GM12878 (cell line): ENCODE measurements around the gene MLLT3. TPM values are rescaled to one million over a fixed set of nuclear protein-coding genes. Genes with fewer than 3 reads are reported as not detected.

Experiments used
- ATAC-seq: fragments of 200-7000 bp; cut with Tn5 transposase; 3 replicates; pipeline ENCODE4 v1.9.1; 2020; ENCODE audit warnings: mild to moderate bottlenecking, moderate library complexity
- BruUV-seq: library from RNA; stranded (reverse); fragments of 400-500 nt; replicated peaks from 2 replicates; lab custom pipeline; 2021; lab: Mats Ljungman, UMichigan
- CTCF ChIA-PET: fragments of 300-600 bp; sonication (Branson Sonifier 250); formaldehyde crosslinking; extraction: SDS; loops from one replicate; lab custom pipeline; 2021; ENCODE audit warnings: inconsistent platforms; lab: Yijun Ruan, JAX
- POLR2A ChIA-PET: fragments of 350-600 bp; formaldehyde crosslinking; extraction: SDS; loops from one replicate; lab custom pipeline; 2021; ENCODE audit warnings: inconsistent platforms; lab: Charles Lee
- RAD21 ChIA-PET: fragments of 300-600 bp; sonication (Branson Sonifier 250); formaldehyde crosslinking; loops from one replicate; lab custom pipeline; 2023; ENCODE audit warnings: antibody characterized with exemption; ENCODE audit not compliant: unreplicated experiment; lab: Charles Lee
- SMC1A ChIA-PET: fragments of 300-600 bp; sonication (Branson Sonifier 250); formaldehyde crosslinking; loops from one replicate; lab custom pipeline; 2023; ENCODE audit not compliant: unreplicated experiment, uncharacterized antibody; lab: Charles Lee
- DNase-seq: peaks from one replicate; pipeline ENCODE4 v3.0.0-alpha.2; 2011; ENCODE audit warnings: low read depth, low spot score
- FAIRE-seq: peaks from 3 replicates; lab custom pipeline; 2011; peaks lifted over from hg19 to GRCh38; lab: Jason Lieb, UNC
- H2AFZ ChIP-seq: 2 replicates; pipeline ENCODE4 v1.6.0; 2011; ENCODE audit warnings: low read depth, low read length, control low read depth; ENCODE audit not compliant: control insufficient read depth
- H3K27ac ChIP-seq: 2 replicates; pipeline ENCODE4 v1.5.1; 2011; ENCODE audit warnings: control low read depth; ENCODE audit not compliant: control insufficient read depth, insufficient read depth
- H3K27me3 ChIP-seq, 2 experiments: replicated peaks in 1 of 2; 2 replicates each; pipeline versions ENCODE4 v1.6.0 to v1.6.1; 2011; ENCODE audit warnings: low read length in 1 of 2; ENCODE audit not compliant: control insufficient read depth in 2 of 2, insufficient read depth in 2 of 2
- H3K36me3 ChIP-seq, 2 experiments: 2 replicates each; pipeline ENCODE4 v1.5.1; 2011; ENCODE audit warnings: low read length in 1 of 2; ENCODE audit not compliant: control insufficient read depth in 2 of 2, insufficient read depth in 2 of 2
- H3K4me1 ChIP-seq: 2 replicates; pipeline ENCODE4 v1.6.1; 2011; ENCODE audit warnings: mild to moderate bottlenecking, low read length, moderate library complexity, mixed read lengths; ENCODE audit not compliant: control insufficient read depth, insufficient read depth
- H3K4me2 ChIP-seq: 2 replicates; pipeline ENCODE4 v1.6.0; 2011; ENCODE audit warnings: control low read depth; ENCODE audit not compliant: control insufficient read depth, insufficient read depth
- H3K4me3 ChIP-seq: fragments of 200-600 bp; sonication (generic); 2 replicates; pipeline ENCODE4 v1.5.1; 2016
- H3K79me2 ChIP-seq: 2 replicates; pipeline ENCODE4 v1.6.0; 2011; ENCODE audit warnings: low read length; ENCODE audit not compliant: control insufficient read depth, insufficient read depth
- H3K9ac ChIP-seq: 2 replicates; pipeline ENCODE4 v1.8.0; 2011; ENCODE audit warnings: low read length, control low read depth, mixed read lengths; ENCODE audit not compliant: control insufficient read depth, insufficient read depth
- H3K9me3 ChIP-seq: replicated peaks from 3 replicates; pipeline ENCODE4 v1.5.1; 2011; ENCODE audit warnings: mild to moderate bottlenecking, low read length; ENCODE audit not compliant: control insufficient read depth, insufficient read depth
- H4K20me1 ChIP-seq: 2 replicates; pipeline ENCODE4 v1.6.0; 2011; ENCODE audit not compliant: control insufficient read depth, insufficient read depth
- KLF5 ChIP-seq: fragments of 450-650 bp; IDR thresholded peaks from 2 replicates; pipeline ENCODE4 v1.6.1; 2014; ENCODE audit warnings: mild to moderate bottlenecking; ENCODE audit not compliant: partially characterized antibody
- RB1 ChIP-seq: fragments of 450-650 bp; formaldehyde crosslinking; IDR thresholded peaks from 2 replicates; pipeline ENCODE4 v1.6.1; 2017; ENCODE audit warnings: mild to moderate bottlenecking, borderline replicate concordance
- RCOR1 ChIP-seq: conservative IDR thresholded peaks from 2 replicates; pipeline ENCODE4 v1.6.1; 2012; ENCODE audit warnings: low read depth, low read length, improper control_type of control experiment
- SPI1 ChIP-seq: IDR thresholded peaks from 2 replicates; pipeline ENCODE4 v1.6.1; 2011; ENCODE audit warnings: low read depth, mild to moderate bottlenecking, low read length, moderate library complexity, borderline replicate concordance; ENCODE audit not compliant: insufficient read depth
- SRF ChIP-seq, 2 experiments: IDR thresholded peaks; 2 replicates each; pipeline ENCODE4 v1.6.1; 2011; ENCODE audit warnings: low read depth in 2 of 2, low read length in 2 of 2, mild to moderate bottlenecking in 1 of 2, moderate library complexity in 1 of 2
- STAT1 ChIP-seq: fragments of 450-650 bp; conservative IDR thresholded peaks from 2 replicates; pipeline ENCODE4 v1.6.1; 2014; ENCODE audit warnings: antibody characterized with exemption, mild to moderate bottlenecking
- TCF12 ChIP-seq: IDR thresholded peaks from 2 replicates; pipeline ENCODE4 v1.6.1; 2011; ENCODE audit warnings: low read depth, mild to moderate bottlenecking, low read length
- WGBS: methylation state at CpG from one replicate; pipeline ENCODE4 v1.1.6; 2016; ENCODE audit warnings: low lambda C conversion rate; ENCODE audit not compliant: insufficient replicate concordance, insufficient coverage; ENCODE audit errors: missing lambda C conversion rate; 5-methylcytosine and 5-hydroxymethylcytosine counted together
- in situ Hi-C: fragments of 300-500 bp; cut with MboI; formaldehyde crosslinking; loops from 9 replicates; pipeline ENCODE4 v1.14.3; 2018; ENCODE audit warnings: mixed read lengths
- intact Hi-C: fragments of 100-400 bp; cut with micrococcal nuclease; formaldehyde crosslinking; loops from one replicate; pipeline ENCODE4 v1.14.2; 2022; ENCODE audit not compliant: unreplicated experiment
- polyA plus RNA-seq, 11 experiments: library from polyadenylated mRNA; depleted of rRNA in 4 of 11; unstranded in 6 of 11; stranded (reverse) in 5 of 11; fragments of >200 nt; fragmentation: Nextera tagmentation in 4 of 11; fragmentation: Illumina TruSeq in 1 of 11; extraction: Ambion mirVana in 4 of 11; extraction: Trizol in 1 of 11; gene quantifications; 1 replicate in 1 of 11; 2 replicates in 10 of 11; pipeline versions ENCODE4 v1.2.1 to v1.2.3, GENCODE V29; 2011 to 2016; ENCODE audit warnings: inconsistent platforms in 2 of 11, missing spikeins in 2 of 11, low read depth in 1 of 11
- total RNA-seq, 4 experiments: library from RNA; depleted of rRNA in 3 of 4; stranded (reverse); fragments of >200 nt in 3 of 4; fragmentation: Illumina TruSeq in 1 of 4; extraction: Trizol in 1 of 4; gene quantifications; 2 replicates each; pipeline versions ENCODE4 v1.2.1 to v1.2.3, GENCODE V29; 2013 to 2021
- TF ChIP-seq, protein P1 (sequence below): fragments of 450-650 bp; IDR thresholded peaks from 2 replicates; pipeline ENCODE4 v1.6.1; 2016; ENCODE audit warnings: mild to moderate bottlenecking
- TF ChIP-seq, protein P2 (sequence below), 3 experiments: IDR thresholded peaks in 2 of 3; conservative IDR thresholded peaks in 1 of 3; 2 replicates each; pipeline ENCODE4 v1.5.1; 2011; ENCODE audit warnings: low read depth in 3 of 3, low read length in 3 of 3, mild to moderate bottlenecking in 3 of 3, control low read depth in 2 of 3, moderate library complexity in 2 of 3, inconsistent platforms in 1 of 3, mixed read lengths in 1 of 3; ENCODE audit not compliant: control insufficient read depth in 2 of 3, insufficient read depth in 1 of 3; ENCODE audit errors: extremely low read depth in 1 of 3
- TF ChIP-seq, protein P3 (sequence below): fragments of 150-350 bp; IDR thresholded peaks from 2 replicates; pipeline ENCODE4 v1.6.1; 2014; ENCODE audit warnings: mild to moderate bottlenecking, low read depth, low read length

Gene MLLT3
- total and polyA plus RNA-seq, 10 of the 15 experiments (the other 5 are each of a cell fraction or from before 2014, with no cell fraction given): 17.7 to 72.3 (median 35.6) TPM

DNA sequence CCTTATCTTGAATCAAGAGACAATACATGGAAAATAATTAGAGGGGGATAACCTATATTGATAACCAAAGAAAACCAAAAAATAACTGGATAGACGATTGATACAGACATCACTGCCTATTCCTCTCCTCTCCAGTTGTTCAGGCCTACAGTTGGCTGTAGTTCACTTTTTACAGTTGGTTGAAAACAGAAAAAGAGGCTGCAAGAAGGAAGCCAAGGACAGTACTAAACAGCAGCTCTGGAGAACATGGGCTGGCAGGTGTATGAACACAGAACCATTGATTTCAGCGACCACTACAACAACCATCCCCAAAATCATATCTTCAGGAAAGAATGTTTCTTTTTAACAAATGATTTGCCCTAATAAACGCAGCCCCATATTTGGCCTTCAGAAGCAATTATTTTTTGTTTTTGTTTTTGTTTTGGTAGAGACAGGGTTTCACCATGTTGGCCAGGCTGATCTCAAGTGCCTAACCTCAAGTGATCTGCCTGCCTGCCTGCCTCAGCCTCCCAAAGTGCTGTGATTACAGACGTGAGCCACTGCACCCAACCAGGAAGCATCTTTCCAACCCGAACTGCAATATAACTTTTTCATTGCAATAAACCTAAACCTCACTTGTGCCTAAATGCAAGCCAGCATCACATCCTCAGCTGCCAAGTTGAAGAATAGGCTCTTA is 64.3 kb downstream of the MLLT3 start:
- no peak for ATAC-seq
- no peaks in the 10 kb centered on the region for H3K9me3 ChIP-seq
- H2AFZ ChIP-seq: no peak overlapping the region
- intact Hi-C loops: no loop called here
- H3K4me3 ChIP-seq: no peak overlapping the region
- POLR2A ChIA-PET: interaction anchor here (0.6 to 1.0 kb wide), 3 partner anchors 13 to 61 kb away, joined by 3 read pairs; no protein-coding TSS in a partner anchor
- peak overlapping the region; percentile 36; the same call in 1 of the 2 replicates for H3K27ac ChIP-seq
- RAD21 ChIA-PET: interaction anchor here (0.5 to 2.6 kb wide), 4 partner anchors 32 to 93 kb away, joined by 3 to 11 read pairs (median 4); partner anchors contain the start of gene MLLT3
- in situ Hi-C loops: no loop called here
- no peak for FAIRE-seq
- no peaks in the 10 kb centered on the region for H4K20me1 ChIP-seq
- WGBS: 48% methylated on average over 5 of the region's 5 CpGs
- H3K79me2 ChIP-seq: peaks cover 74% of the 10 kb centered on the region
- no peak overlapping the region for H3K9ac ChIP-seq
- H3K36me3 ChIP-seq: no peaks in the 10 kb centered on the region
- no peak for DNase-seq
- no peak for TF ChIP-seq SPI1
- no peak for TF ChIP-seq SRF (IDR thresholded peaks at IDR 0.05; ENCODE audit: low read depth in 2 of 2, low read length in 2 of 2)
- no peak for TF ChIP-seq RB1
- TF ChIP-seq STAT1: no peak
- TF ChIP-seq, protein P1, sequence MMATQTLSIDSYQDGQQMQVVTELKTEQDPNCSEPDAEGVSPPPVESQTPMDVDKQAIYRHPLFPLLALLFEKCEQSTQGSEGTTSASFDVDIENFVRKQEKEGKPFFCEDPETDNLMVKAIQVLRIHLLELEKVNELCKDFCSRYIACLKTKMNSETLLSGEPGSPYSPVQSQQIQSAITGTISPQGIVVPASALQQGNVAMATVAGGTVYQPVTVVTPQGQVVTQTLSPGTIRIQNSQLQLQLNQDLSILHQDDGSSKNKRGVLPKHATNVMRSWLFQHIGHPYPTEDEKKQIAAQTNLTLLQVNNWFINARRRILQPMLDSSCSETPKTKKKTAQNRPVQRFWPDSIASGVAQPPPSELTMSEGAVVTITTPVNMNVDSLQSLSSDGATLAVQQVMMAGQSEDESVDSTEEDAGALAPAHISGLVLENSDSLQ: no peak
- TF ChIP-seq TCF12: no peak
- TF ChIP-seq, protein P2, sequence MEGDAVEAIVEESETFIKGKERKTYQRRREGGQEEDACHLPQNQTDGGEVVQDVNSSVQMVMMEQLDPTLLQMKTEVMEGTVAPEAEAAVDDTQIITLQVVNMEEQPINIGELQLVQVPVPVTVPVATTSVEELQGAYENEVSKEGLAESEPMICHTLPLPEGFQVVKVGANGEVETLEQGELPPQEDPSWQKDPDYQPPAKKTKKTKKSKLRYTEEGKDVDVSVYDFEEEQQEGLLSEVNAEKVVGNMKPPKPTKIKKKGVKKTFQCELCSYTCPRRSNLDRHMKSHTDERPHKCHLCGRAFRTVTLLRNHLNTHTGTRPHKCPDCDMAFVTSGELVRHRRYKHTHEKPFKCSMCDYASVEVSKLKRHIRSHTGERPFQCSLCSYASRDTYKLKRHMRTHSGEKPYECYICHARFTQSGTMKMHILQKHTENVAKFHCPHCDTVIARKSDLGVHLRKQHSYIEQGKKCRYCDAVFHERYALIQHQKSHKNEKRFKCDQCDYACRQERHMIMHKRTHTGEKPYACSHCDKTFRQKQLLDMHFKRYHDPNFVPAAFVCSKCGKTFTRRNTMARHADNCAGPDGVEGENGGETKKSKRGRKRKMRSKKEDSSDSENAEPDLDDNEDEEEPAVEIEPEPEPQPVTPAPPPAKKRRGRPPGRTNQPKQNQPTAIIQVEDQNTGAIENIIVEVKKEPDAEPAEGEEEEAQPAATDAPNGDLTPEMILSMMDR (IDR thresholded peaks at IDR 0.05 in 2 of 3, conservative IDR thresholded peaks at IDR 0.05 in 1 of 3; ENCODE audit: control insufficient read depth in 2 of 3, extremely low read depth in 1 of 3, insufficient read depth in 1 of 3, low read depth in 3 of 3, low read length in 3 of 3): no peak
- no peak for TF ChIP-seq KLF5
- TF ChIP-seq, protein P3, sequence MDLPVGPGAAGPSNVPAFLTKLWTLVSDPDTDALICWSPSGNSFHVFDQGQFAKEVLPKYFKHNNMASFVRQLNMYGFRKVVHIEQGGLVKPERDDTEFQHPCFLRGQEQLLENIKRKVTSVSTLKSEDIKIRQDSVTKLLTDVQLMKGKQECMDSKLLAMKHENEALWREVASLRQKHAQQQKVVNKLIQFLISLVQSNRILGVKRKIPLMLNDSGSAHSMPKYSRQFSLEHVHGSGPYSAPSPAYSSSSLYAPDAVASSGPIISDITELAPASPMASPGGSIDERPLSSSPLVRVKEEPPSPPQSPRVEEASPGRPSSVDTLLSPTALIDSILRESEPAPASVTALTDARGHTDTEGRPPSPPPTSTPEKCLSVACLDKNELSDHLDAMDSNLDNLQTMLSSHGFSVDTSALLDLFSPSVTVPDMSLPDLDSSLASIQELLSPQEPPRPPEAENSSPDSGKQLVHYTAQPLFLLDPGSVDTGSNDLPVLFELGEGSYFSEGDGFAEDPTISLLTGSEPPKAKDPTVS: no peak
- no peak for TF ChIP-seq RCOR1
- TF ChIP-seq, all 136 proteins: peak for 0
- ChIA-PET CTCF (interaction anchor here (0.8 to 1.6 kb wide), 6 partner anchors 11 to 46 kb away, joined by 3 to 5 read pairs (median 4); no protein-coding TSS in a partner anchor), SMC1A (interaction anchor here (0.7 to 2.1 kb wide), 9 partner anchors 8 to 441 kb away, joined by 3 to 7 read pairs (median 4); no protein-coding TSS in a partner anchor)
- H3K27me3 ChIP-seq: no peaks in the 10 kb centered on the region
- peaks cover 36% of the 10 kb centered on the region for H3K4me1 ChIP-seq
- BruUV-seq: no TSS peak
- peak overlapping the region; percentile 26; the same call in 1 of the 2 replicates for H3K4me2 ChIP-seq
